ENCODE measurements around the gene DNAH17. TPM values are rescaled to one million over a fixed set of nuclear protein-coding genes. Genes with fewer than 3 reads are reported as not detected.

DNAH17 gene
- total RNA-seq, 1 donor from 2014 or later: not detected

DNA sequence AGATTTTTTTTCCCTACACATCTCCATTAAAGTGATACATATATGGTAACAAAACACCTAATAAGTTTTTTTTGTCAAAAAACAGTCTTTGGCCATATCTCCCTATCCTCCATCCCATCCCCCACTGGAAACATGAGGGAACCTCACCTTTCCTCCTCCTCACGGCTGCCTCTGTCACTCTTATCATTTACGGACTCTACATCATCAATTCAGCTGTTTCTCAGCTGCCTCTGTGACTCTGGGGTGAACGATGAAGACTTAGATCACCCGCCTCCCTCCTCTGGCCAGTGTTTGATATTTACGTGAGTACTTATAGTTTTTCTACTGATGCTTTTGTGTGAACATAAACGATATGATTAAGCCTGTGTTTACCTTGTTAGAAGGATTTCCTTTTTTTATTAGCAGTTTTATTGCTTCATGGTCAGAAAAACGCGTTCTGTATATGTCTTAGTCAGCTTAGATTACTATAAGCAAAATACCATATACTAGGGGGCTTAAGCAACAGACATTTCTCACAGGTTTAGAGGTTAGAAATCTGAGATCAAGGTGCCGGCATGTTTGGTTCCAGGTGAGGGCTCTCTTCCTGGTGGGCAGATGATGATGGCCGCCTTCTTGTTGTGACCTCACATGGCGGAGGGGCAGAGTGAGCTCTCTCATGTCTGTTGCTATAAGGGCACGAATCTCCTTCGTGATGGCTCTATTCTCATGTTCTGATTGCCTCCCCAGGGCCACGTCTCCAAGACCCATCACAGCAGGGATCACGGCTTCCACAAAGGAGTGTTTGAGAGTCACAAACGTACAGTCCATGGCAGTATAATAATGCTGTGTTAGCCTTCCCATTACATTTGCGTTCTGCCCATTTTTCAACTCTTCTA, 32.1 kb downstream of the DNAH17 start:
- DNase-seq (ENCODE audit: low spot score): no peak

DNA sequence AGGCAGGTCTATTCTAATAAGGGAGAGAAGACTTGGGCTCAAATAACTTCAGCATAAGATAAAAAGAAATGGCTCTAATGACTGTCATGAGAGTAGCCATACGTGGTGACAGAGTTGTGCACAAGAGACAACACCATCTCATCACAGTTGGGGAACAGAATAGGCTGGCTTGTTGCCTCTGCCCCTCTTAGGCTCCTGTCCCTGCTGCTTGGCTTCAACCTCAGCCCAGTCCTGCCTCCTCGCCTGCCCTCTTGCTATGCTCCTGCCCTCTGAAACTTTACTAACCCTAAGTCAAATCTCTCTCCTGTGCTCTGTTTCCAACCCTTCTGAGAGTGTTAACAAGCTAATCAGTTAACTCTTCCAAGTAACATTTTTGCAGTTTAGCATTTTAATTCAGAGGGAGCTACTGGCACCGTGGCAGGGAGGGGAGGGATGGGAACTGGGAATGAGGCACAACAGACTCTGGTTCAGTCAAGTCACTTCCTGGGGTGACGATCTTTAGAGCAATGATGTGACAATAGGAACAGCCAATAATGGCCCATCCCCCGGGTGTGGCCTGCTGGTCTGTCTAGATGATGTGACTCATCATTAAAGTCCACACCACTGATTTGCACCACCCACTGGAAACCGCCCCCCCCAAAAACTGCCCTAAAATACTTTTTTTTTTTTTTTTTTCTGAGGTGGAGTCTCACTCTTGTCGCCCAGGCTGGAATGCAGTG, 35.5 kb downstream of the DNAH17 start:
- DNase-seq (ENCODE audit: low spot score): no peak

DNA sequence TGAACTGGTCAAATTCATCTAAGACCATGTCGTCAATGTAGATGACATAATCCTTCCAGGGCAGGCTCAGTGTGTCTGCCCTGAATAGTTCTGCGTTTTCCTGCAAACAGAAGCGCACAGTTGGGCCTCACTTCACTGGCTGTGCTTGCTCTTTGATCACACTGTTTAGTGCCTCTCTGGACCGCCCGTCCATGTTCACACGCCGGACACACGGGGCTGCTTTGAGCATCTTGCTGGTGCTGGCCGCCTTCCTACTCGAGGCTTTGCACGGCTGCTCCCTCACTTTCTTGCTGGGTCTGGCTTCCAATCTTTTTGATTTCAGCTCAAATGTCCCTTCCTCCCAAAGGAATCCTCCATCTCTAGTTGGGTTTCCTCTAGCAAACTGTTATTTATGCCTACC, 37.4 kb downstream of the DNAH17 start:
- DNase-seq (ENCODE audit: low spot score): no peak

DNA sequence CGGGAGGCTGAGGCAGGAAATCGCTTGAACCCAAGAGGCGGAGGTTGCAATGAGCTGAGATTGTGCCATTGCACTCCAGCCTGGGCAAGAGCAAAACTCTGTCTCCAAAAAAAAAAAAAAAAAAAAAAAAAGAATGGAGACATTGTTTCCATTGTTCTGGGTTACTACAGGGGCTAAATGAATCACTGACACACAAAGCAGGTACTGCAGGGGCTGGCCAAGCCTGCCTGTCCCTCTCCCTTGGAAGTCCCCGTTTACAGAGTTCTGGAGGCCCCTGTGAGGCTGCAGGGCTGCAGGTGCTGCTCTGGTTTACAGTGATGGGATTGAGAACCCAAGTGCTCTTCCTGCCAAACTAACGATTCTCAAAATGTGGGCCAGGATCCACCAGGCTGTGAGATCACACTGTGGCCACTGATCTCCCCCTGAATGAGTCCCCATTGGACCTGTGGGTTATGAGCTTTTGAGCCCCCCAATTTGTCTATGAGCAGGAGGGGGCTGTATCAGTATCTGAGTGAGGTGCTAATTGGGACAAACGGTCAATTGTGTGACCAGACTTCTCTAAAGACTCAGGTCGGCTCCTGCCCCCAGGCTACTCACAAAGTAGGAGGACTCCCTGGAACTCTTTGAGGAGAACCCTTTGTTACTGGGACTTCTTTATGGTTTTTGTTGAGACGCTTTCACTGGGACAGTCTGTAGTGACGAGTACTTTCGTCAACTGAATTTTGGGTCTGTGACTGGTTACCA, 39.0 kb downstream of the DNAH17 start:
- DNase-seq (ENCODE audit: low spot score): no peak

DNA sequence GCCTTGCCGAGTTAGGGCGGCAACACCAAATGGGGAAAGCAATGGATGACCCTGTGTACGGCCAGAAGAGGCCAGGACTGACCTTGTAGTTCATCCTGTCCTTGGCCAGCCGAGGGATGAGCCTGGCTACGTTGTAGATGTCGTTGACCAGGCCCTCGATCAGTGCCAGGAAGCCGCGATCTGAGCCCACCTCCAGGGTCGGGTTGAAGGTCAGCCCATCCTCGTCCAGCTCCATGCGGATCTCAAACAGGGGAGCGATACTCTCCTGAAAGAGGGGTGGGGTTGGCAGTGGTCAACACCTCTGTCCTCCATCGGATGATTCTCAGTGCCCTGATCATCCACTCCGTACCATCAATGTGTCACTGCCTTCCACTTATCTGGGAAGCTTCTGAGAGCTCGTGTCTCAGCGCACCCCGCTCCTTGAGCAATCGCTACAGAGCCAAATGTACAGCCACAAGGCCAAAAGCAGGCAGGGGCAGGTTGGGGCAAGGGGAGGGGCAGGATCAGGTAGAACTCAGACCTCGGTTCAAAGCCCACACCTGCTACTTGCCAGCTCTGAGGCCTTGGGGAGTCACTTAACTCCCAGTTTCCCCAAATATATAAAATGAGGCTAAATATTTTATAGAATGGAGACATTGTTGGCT, 39.9 kb downstream of the DNAH17 start:
- DNase-seq (ENCODE audit: low spot score): no peak

DNA sequence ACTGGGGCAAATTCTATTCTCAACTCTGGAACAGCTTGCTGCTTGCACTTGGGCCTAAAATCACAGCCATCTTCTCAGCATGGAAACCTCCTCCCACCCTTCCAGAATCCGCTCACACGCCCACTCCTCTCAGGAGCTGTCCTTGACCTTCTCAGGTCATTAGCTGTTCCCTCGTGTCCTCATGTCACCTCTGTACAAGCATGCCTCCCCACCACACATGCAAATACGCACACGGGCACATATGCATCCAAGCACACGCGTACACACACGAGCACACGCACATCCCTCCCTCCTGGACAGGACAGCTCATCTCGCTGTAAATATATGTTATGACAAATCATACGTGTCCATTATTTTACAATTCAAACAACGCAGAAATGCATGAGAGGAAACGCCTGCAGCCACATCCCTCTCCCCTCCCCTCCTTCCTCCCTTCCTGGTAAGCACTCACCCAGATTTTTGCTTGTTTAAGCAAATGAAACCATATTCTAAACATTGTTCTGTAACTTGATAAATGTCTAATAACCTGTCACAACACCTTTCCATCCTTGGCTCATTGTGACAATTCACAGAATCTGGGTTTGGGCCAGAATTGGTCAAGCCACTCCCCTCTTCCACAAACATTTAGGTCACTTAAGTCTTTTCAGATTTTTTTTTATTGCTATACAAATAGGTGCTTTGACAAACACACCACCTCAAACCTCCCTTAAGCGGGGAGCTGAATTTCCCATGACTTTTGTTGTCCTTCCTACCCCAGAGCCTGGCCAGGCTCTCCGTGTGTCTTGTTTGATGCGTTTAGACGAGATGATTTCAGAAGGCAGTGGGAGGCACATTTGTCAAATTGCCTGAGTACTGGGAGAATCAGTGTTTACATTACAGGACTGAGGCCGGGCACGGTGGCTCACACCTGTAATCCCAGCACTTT, 41.7 kb downstream of the DNAH17 start:
- DNase-seq (ENCODE audit: low spot score): no peak

DNA sequence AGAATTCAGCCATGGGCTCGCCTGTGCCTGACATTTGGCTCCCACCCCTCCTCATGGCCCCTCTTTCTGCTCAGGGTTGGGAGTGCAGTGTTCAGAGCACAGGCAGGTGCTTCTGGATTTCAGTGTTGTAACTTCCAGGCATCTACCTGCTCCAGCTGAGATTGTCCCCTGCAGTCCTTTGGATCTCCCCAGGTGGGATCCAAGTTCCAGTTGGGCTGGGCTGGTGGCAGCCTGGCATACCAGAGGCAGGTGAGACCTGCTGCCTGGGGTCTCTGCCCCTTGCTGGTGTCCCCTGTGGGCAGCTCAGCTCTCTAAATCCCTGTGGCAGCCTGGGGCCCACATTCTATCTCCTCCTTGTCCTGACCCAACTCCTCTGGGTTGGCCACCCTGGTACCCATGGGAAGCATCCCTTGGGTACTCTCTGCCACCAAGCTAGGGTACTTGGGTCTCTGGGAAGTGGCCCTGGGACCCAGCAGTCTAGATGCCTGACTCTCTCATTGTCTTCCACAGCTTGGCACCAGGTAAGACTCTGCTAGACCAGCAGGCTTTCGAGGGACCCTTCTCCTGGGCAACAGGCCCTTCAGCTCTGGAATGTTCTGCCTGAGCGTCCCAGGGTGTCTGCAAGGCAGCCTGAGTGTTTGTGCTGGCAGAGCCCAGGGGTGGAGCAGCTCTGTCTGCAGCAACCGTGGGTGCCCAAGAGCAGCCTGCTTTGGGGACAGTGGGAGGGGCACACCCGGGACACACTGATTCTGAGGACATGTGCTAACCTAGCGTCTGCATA, 42.5 kb downstream of the DNAH17 start:
- DNase-seq (ENCODE audit: low spot score): no peak

DNA sequence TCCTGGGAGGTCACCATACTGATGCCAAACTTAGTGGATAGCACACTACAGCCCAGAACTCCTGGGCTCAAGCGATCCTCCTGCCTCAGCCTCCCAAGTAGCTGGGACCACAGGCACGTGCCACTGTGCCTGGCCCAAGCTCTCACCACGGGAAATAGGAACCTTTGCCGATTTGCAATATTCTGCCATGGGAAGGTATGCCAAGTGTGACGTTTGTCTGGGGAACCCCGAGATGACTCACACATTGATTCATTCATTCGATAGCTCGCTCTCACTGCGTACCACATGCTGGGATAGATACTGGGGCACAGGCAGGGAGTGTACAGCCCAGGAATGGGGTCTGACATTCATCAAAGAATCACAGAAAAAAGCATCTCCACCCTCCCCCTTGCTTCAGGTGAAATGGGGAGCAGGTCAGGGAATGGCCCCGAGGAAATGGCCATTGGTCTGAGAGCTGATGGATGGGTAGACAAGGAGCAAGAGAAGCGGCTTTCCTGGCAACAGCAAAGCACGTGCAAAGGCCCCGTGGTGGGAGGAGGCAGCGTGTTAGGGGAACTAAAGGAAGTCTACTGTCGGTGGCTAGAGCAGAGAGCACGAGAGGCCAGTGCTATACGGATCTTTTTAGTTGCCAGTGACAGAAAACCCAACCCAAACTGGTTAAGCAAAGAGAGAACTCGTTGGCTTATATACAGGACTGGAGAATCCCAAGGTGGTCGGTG, 44.1 kb downstream of the DNAH17 start:
- DNase-seq (ENCODE audit: low spot score): no peak

DNA sequence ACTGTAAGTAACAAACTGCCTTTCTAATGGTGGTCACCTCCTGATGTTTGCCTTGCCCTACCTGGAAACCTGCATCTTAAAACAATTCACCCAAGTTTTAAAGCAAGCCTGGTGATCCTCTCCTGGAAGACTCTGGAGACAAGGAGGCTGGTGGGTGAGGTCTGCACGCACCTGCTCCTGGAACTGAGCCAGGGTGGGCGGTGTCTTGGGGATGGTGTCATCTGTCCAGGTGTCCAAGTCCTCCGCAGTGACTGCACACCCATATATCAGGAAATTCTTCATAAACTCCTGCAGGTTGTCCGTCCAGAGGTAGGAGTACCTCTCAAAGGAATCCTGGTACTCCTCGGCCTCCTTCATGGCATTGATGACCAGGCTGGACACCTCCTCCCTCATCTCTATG, 44.9 kb downstream of the DNAH17 start:
- no peak for DNase-seq (ENCODE audit: low spot score)

DNA sequence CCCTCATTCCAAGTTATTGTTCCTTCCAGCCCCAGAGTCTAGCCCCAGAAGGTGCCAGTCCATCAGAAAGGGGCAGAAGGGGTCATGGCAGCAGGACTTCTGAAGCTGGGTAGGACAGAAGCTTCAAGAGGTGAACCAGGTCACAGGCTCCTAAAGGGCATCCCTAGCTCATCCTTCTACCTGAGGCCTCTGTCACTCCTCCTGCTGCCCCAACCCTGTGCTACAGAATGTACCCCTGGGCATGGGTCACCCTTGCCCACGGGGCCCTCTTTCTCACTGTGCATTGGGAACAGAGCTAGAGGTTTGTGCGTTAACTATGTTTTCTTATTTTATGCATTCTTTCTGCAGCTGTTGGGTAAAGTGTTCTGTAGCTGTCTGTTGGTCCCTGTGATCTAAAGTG, 46.5 kb downstream of the DNAH17 start:
- DNase-seq (ENCODE audit: low spot score): no peak

DNA sequence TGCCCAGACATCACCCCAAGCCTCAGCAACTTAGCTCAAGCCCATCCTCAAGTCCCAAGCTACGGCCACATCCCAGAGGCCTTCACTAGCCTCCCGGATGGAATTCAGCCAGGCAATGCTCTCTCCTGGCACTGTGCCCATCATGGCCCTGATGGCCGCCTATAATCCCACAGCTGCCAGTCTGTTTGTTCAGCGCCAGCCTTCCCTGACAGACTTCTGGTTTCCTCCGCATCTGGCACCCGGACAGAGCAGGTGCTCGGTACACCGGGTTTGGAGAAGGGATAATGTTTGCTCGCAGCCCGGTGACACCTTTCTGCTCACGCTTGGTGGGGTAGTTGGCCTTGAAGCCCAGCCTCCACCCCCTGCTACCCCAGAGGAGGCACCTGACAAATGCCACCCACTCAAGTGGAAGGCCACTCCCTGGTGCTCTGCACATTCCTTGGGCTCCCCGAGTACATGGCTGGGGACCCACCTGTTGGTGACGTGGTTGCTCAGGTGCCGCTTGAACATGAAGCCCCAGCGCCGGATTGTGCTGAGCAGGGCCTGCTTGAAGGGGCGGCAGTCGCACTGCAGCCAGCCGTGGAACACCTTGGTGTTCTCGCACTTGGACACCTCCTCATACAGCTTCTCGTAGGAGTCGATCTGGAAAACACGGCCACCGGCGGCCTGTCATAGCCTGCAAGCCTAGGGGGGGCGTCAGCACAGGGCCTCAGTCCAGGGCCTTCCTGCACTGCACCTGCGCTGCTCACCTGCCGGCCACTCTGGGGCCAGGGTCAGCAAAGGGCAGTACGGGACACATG, 47.1 kb downstream of the DNAH17 start:
- DNase-seq (ENCODE audit: low spot score): no peak

DNA sequence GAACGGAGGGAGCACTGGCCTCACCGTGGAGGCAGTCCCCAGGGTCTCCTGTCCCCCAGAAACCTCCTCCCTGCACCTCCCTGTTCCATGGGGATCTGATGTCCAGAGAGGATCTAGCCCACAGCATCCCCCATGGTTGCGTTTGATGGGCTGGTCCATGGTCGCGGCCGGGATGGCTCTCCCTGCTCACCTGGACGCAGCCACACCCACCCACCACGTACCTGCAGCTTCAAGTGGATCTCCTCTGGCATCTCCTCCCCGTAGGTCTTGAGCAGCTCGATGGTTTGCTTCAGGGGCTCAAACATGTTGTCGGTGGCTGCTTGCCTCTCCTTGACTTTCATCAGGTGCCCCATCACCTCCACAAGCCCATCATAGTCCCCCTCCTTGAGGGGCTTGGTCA, 47.9 kb downstream of the DNAH17 start:
- no peak for DNase-seq (ENCODE audit: low spot score)

DNA sequence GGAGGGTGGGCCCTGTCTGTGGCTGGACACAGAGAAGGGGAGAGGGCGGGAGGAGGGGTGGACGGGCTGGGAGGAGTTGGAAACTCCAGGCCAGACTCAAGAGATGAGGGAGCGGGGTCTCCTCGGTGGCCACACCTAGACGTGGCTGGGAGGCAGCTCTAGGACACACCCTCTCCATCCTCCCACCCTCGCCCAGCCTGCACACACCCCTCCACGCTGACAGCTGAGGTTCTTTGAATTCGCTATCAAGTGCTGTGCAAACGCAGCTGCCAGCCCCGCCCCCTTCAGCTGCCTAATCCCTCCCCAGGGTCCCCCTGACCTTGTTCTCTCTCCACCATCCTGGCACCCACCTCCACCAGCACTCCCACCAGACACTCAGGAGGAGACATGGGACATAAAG, 48.7 kb downstream of the DNAH17 start:
- DNase-seq (ENCODE audit: low spot score): no peak

DNA sequence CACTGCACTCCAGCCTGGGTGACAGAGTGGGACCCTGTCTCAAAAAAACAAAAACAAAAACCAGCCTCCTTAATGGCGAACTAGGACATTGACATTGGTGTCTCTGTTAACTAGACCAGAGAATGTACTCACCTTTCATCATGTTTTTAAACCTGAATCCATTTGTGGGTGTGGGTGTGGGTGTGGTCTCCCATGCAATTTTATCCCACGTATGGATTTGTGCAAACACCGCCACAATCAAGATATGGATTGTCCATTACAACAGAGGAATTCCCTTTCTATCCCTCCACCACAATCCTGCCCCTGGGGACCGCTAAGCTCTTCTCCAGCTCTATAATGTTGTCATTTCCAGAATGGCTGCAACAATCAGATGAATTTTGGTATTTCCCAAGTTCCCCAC, 49.9 kb downstream of the DNAH17 start:
- no peak for DNase-seq (ENCODE audit: low spot score)

DNA sequence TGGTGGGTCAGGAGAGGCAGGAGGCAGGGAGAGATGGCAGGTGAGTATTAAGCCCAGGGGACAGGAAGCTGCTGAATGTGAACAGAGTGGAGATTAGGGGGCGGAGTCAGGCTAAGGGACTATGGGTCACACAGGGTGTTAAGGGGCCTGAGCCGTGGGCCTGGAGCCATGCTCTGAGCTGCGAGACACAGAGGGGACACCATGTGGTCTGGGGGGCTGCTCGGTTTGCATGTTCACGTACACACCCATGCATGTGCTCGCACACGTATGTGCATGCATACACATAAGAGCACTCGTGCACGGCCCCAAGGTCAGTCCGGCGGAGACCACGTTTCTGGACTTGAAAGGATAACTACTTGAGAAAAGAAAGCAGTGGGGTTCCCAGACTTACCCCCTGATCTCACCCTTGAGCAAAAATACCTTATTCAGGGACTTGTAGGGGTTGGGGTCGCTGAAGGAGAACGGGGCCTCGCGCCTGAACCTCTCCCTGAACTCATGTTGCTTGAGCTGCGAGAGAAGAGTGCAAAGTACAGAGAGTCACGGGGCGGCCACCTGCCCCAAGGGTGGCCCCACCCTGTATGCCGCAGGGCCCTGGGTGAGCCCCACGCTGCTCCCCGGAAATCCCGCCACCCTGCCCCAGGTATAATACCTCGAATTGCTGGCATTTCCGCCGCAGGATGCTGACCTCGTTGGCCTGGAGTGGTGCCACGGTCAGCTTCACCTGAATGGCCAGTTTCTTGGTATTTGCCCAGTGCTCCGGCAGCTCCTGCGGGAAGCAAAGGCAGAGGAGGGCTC, 50.8 kb downstream of the DNAH17 start:
- no peak for DNase-seq (ENCODE audit: low spot score)

DNA sequence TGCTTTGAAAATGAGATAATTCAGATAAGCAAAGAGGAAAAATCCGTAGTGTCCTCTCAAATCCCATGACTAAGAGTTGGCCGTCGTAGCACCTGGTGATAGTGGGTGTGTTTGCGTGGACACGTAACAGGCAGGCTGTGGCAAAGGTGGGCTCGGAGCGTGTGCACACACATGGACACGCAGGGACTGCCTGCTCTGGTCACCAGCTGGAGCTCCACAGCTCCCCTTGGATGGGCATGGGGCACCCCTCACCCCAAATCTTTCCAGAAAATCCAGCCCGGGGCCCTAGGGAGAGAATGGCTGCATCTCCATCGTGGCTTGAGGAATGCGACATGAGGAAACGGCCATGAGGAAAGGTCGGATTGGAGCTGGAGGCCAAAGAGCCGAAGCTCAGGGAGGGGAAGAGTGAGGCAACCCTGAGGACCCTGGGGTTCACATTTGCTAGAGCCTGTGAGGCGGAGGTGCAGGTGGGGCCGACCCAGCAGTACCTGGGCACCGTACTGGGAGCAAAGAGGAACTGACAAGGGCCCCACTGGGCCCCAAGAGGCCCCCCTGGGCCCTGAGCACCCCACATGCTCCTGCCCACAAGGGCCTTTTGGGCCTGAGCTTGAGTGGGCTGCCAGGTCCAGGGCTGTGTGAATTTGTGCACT, 51.6 kb downstream of the DNAH17 start:
- no peak for DNase-seq (ENCODE audit: low spot score)

DNA sequence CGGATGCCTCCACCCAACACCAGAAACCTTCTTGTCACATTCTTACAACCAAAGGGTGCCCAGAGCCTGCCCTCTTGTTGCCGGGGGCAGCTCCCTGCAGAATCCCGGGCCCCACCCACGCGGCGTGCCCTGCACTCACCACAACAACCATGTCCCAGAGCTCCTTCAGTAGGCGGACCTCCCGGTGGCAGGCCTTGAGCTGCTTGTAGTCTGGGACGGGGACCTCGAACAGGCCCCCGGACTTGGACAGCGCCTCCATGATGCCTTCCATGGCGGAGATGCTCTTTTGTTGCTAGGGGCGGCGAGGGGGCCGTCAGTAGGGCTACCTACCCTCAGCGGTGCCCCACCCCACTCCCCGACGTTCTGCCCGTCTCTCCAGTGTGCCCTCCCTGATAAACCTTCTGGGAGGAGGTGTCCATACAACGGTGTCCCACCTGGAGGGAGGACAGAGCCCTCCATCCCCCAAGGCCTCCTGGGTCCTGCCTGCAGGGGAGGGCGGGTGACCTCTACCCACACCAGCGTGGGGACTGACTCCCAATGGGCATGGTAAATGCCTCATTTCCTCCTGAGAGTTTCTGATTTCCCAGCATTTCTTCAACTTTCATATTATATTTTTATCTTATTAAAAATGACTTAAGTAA, 52.2 kb downstream of the DNAH17 start:
- DNase-seq (ENCODE audit: low spot score): no peak
